K562 (cell line): Measurements from ENCODE around the gene SLC13A3. TPM values are rescaled to one million over a fixed set of nuclear protein-coding genes. Genes with fewer than 3 reads are reported as not detected.

Experiments
- ATF3 ChIP-seq, 2 experiments: fragments of 450-650 bp in 1 of 2; sonication (generic) in 1 of 2; formaldehyde crosslinking in 1 of 2; IDR thresholded peaks in 1 of 2; conservative IDR thresholded peaks in 1 of 2; 2 replicates each; pipeline versions ENCODE4 v1.6.1 to v1.8.1; 2016 to 2023; ENCODE audit warnings: mild to moderate bottlenecking in 2 of 2, moderate library complexity in 2 of 2, inconsistent platforms in 1 of 2, missing genetic modification reagents in 1 of 2
- EP400 ChIP-seq: fragments of 450-650 bp; IDR thresholded peaks from 2 replicates; pipeline ENCODE4 v1.6.1; 2017; ENCODE audit warnings: antibody characterized with exemption, mild to moderate bottlenecking, moderate library complexity
- FOXJ2 ChIP-seq: fragments of 200-800 bp; sonication (Bioruptor generic); IDR thresholded peaks from 2 replicates; pipeline ENCODE4 v1.6.1; 2016; ENCODE audit warnings: missing genetic modification characterization, missing compliant biosample characterization
- FOXJ3 ChIP-seq: sonication (generic); formaldehyde crosslinking; IDR thresholded peaks from 2 replicates; pipeline ENCODE4 v1.4.0; 2020; ENCODE audit warnings: mild to moderate bottlenecking, missing genetic modification reagents
- GATAD2A ChIP-seq: fragments of 450-650 bp; IDR thresholded peaks from 2 replicates; pipeline ENCODE4 v1.6.1; 2017
- HEY1 ChIP-seq: fragments of 250-450 bp; sonication (Bioruptor Pico); IDR thresholded peaks from 2 replicates; pipeline ENCODE4 v1.5.0; 2020; ENCODE audit warnings: mild to moderate bottlenecking, moderate library complexity, borderline replicate concordance
- KLF16 ChIP-seq: IDR thresholded peaks from 2 replicates; pipeline ENCODE4 v1.6.1; 2016; ENCODE audit warnings: antibody characterized with exemption
- MTF1 ChIP-seq: fragments of 250-450 bp; sonication (Bioruptor Pico); IDR thresholded peaks from 2 replicates; pipeline ENCODE4 v1.9.0; 2021; ENCODE audit warnings: moderate library complexity, mild to moderate bottlenecking, inconsistent platforms, borderline replicate concordance
- POU5F1 ChIP-seq: fragments of 150-350 bp; IDR thresholded peaks from 2 replicates; pipeline ENCODE4 v1.6.1; 2014; ENCODE audit warnings: borderline replicate concordance, low read length, low read depth, mild to moderate bottlenecking; ENCODE audit not compliant: partially characterized antibody
- RBM39 ChIP-seq: fragments of 200-400 bp; formaldehyde crosslinking; optimal IDR thresholded peaks from 2 replicates; pipeline ENCODE3; 2018; ENCODE audit warnings: low read depth, low read length
- SMARCE1 ChIP-seq: fragments of 450-650 bp; IDR thresholded peaks from 2 replicates; pipeline ENCODE4 v1.7.1; 2016; ENCODE audit warnings: mild to moderate bottlenecking
- ZFP1 ChIP-seq: fragments of 450-650 bp; formaldehyde crosslinking; IDR thresholded peaks from 2 replicates; pipeline ENCODE4 v1.4.0; 2020; ENCODE audit warnings: mild to moderate bottlenecking, mixed read lengths
- ZKSCAN1 ChIP-seq: fragments of 150-350 bp; IDR thresholded peaks from 2 replicates; pipeline ENCODE4 v1.6.1; 2016; ENCODE audit warnings: low read depth, low read length
- ZKSCAN8 ChIP-seq: fragments of 200-800 bp; sonication (Bioruptor generic); IDR thresholded peaks from 2 replicates; pipeline ENCODE4 v1.6.1; 2016; ENCODE audit warnings: missing genetic modification characterization, missing compliant biosample characterization
- ZNF12 ChIP-seq: sonication (generic); formaldehyde crosslinking; IDR thresholded peaks from 2 replicates; pipeline ENCODE4 v1.4.0; 2020; ENCODE audit warnings: mild to moderate bottlenecking, missing genetic modification reagents
- ZSCAN29 ChIP-seq: fragments of 450-650 bp; IDR thresholded peaks from 2 replicates; pipeline ENCODE4 v1.6.1; 2017
- polyA plus RNA-seq, 8 experiments: library from polyadenylated mRNA; depleted of rRNA in 4 of 8; stranded (reverse) in 5 of 8; unstranded in 3 of 8; fragments of >200 nt; fragmentation: Nextera tagmentation in 2 of 8; fragmentation: Illumina TruSeq in 1 of 8; extraction: Ambion mirVana in 2 of 8; extraction: Trizol in 1 of 8; gene quantifications; 2 replicates each; pipeline versions ENCODE4 v1.2.1 to v1.2.3, GENCODE V29; 2011 to 2014; ENCODE audit warnings: inconsistent platforms in 1 of 8, missing spikeins in 1 of 8
- total RNA-seq, 7 experiments: library from RNA; depleted of rRNA in 6 of 7; stranded (reverse); fragments of >200 nt in 6 of 7; fragmentation: Illumina TruSeq in 2 of 7; extraction: Trizol in 2 of 7; gene quantifications; 2 replicates each; pipeline versions ENCODE4 v1.2.1 to v1.2.3, GENCODE V29; 2011 to 2021; ENCODE audit warnings: low replicate concordance in 1 of 7
- TF ChIP-seq, protein P1 (sequence below): IDR thresholded peaks from 2 replicates; pipeline ENCODE4 v1.6.1; 2011; ENCODE audit not compliant: insufficient read length; ENCODE audit errors: extremely low read depth
- TF ChIP-seq, protein P2 (sequence below): fragments of 250-450 bp; sonication (Bioruptor Pico); IDR thresholded peaks from 2 replicates; pipeline ENCODE4 v1.4.0; 2020
- TF ChIP-seq, protein P3 (sequence below): fragments of 200-400 bp; formaldehyde crosslinking; IDR thresholded peaks from 2 replicates; pipeline ENCODE4 v1.6.1; 2017; ENCODE audit warnings: mild to moderate bottlenecking, low read depth, low read length, moderate library complexity

Gene SLC13A3
- total and polyA plus RNA-seq, 9 of the 15 experiments (the other 6 are each of a cell fraction or from before 2014, with no cell fraction given): 5.5 to 16.4 (median 8.5) TPM

DNA sequence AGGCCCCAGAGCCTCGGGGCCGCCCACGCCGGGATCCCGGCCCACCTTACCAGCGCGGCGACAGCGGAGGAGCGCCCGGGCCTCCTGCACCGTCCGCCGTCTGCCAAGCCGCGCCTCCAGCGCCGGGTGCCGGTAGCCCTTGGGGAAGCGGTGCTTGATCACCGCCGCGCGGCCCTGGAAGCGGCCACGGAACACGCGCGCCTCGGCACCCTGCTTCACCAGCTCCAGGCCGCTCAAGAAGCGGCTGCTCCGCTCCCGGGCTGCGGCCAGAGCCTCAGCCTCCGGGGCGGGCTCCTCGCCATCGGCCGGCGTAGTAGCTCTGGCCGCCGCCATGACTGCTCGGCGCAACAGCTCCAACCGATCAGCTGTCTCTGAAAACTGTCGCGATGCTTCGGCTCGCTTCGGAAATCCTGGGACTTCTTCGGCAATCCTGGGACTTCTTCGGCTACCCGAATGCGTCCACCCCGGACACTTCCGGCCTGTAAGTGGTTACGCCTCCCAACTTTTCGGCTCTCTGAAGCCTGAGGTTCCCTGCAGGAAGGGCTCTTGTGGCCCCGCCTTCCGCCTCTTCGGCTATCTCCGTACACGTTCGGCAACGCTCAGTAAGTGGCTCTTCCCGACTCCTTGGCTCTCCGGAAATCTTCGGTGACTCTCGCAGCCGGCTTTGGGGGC is 38.0 kb upstream of the SLC13A3 start, which contains the start of gene TP53RK (continued):
- TF ChIP-seq, protein P1, sequence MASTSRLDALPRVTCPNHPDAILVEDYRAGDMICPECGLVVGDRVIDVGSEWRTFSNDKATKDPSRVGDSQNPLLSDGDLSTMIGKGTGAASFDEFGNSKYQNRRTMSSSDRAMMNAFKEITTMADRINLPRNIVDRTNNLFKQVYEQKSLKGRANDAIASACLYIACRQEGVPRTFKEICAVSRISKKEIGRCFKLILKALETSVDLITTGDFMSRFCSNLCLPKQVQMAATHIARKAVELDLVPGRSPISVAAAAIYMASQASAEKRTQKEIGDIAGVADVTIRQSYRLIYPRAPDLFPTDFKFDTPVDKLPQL: no peak
- TF ChIP-seq ZKSCAN1 (0 out of 2 replicates have a peak, but pooled peaks have one; percentile 10), MTF1 (no peak), ZFP1 (no peak), FOXJ2 (tag) (no peak), HEY1 (CRISPR knock-in tag) (no peak), POU5F1 (no peak), FOXJ3 (CRISPR knock-in tag) (no peak), ZSCAN29 (no peak), SMARCE1 (no peak), ZNF12 (0 out of 2 replicates have a peak, but pooled peaks have one; percentile 50), EP400 (peak; percentile 47; the same call in 1 of the 2 replicates), ZKSCAN8 (CRISPR knock-in tag) (no peak), ATF3 (IDR thresholded peaks at IDR 0.05) (no peak), ATF3 (CRISPR knock-in tag; conservative IDR thresholded peaks at IDR 0.05) (no peak), RBM39 (no peak), GATAD2A (peak; percentile 24; the same call in 1 of the 2 replicates), KLF16 (no peak)
- TF ChIP-seq, protein P2, sequence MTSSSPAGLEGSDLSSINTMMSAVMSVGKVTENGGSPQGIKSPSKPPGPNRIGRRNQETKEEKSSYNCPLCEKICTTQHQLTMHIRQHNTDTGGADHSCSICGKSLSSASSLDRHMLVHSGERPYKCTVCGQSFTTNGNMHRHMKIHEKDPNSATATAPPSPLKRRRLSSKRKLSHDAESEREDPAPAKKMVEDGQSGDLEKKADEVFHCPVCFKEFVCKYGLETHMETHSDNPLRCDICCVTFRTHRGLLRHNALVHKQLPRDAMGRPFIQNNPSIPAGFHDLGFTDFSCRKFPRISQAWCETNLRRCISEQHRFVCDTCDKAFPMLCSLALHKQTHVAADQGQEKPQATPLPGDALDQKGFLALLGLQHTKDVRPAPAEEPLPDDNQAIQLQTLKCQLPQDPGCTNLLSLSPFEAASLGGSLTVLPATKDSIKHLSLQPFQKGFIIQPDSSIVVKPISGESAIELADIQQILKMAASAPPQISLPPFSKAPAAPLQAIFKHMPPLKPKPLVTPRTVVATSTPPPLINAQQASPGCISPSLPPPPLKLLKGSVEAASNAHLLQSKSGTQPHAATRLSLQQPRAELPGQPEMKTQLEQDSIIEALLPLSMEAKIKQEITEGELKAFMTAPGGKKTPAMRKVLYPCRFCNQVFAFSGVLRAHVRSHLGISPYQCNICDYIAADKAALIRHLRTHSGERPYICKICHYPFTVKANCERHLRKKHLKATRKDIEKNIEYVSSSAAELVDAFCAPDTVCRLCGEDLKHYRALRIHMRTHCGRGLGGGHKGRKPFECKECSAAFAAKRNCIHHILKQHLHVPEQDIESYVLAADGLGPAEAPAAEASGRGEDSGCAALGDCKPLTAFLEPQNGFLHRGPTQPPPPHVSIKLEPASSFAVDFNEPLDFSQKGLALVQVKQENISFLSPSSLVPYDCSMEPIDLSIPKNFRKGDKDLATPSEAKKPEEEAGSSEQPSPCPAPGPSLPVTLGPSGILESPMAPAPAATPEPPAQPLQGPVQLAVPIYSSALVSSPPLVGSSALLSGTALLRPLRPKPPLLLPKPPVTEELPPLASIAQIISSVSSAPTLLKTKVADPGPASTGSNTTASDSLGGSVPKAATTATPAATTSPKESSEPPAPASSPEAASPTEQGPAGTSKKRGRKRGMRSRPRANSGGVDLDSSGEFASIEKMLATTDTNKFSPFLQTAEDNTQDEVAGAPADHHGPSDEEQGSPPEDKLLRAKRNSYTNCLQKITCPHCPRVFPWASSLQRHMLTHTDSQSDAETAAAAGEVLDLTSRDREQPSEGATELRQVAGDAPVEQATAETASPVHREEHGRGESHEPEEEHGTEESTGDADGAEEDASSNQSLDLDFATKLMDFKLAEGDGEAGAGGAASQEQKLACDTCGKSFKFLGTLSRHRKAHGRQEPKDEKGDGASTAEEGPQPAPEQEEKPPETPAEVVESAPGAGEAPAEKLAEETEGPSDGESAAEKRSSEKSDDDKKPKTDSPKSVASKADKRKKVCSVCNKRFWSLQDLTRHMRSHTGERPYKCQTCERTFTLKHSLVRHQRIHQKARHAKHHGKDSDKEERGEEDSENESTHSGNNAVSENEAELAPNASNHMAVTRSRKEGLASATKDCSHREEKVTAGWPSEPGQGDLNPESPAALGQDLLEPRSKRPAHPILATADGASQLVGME (CRISPR knock-in tag): no peak; the same call in 1 of the 2 replicates
- TF ChIP-seq, protein P3, sequence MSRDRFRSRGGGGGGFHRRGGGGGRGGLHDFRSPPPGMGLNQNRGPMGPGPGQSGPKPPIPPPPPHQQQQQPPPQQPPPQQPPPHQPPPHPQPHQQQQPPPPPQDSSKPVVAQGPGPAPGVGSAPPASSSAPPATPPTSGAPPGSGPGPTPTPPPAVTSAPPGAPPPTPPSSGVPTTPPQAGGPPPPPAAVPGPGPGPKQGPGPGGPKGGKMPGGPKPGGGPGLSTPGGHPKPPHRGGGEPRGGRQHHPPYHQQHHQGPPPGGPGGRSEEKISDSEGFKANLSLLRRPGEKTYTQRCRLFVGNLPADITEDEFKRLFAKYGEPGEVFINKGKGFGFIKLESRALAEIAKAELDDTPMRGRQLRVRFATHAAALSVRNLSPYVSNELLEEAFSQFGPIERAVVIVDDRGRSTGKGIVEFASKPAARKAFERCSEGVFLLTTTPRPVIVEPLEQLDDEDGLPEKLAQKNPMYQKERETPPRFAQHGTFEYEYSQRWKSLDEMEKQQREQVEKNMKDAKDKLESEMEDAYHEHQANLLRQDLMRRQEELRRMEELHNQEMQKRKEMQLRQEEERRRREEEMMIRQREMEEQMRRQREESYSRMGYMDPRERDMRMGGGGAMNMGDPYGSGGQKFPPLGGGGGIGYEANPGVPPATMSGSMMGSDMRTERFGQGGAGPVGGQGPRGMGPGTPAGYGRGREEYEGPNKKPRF: no peak
